ENCODE data around the gene PIK3CA.

The PIK3CA gene

GRCh38 chr3:179158336-179159039 is 10.3 kb downstream of the PIK3CA start:
- DNase-seq: no peak

- no peak for DNase-seq
Observed at GRCh38 chr3:179163503-179163902, 15.3 kb downstream of the PIK3CA start.

- no peak for DNase-seq
Observed at GRCh38 chr3:179164857-179165256, 16.7 kb downstream of the PIK3CA start.

GRCh38 chr3:179166561-179167201 is 18.5 kb downstream of the PIK3CA start:
- DNase-seq: no peak

- no peak for DNase-seq
Observed at GRCh38 chr3:179168918-179169317, 20.8 kb downstream of the PIK3CA start.

- DNase-seq: no peak
Observed at GRCh38 chr3:179172546-179172945, 24.4 kb downstream of the PIK3CA start.

GRCh38 chr3:179174316-179174715 is 26.2 kb downstream of the PIK3CA start:
- DNase-seq: no peak

GRCh38 chr3:179174898-179175297 is 26.7 kb downstream of the PIK3CA start:
- no peak for DNase-seq

- no peak for DNase-seq
Observed at GRCh38 chr3:179175358-179175757, 27.2 kb downstream of the PIK3CA start.

- no peak for DNase-seq
Observed at GRCh38 chr3:179177611-179178010, 29.5 kb downstream of the PIK3CA start.

GRCh38 chr3:179179256-179179655 is 31.1 kb downstream of the PIK3CA start:
- no peak for DNase-seq

- no peak for DNase-seq
Observed at GRCh38 chr3:179179979-179180759, 32.0 kb downstream of the PIK3CA start.

- no peak for DNase-seq
Observed at GRCh38 chr3:179181021-179181472, 32.9 kb downstream of the PIK3CA start.

GRCh38 chr3:179181993-179182551 is 33.9 kb downstream of the PIK3CA start:
- no peak for DNase-seq

GRCh38 chr3:179182902-179183301 is 34.7 kb downstream of the PIK3CA start:
- no peak for DNase-seq

- no peak for DNase-seq
Observed at GRCh38 chr3:179184826-179185225, 36.7 kb downstream of the PIK3CA start.

GRCh38 chr3:179186426-179186825 is 38.3 kb downstream of the PIK3CA start:
- no peak for DNase-seq

- DNase-seq: no peak
Observed at GRCh38 chr3:179189759-179190158, 41.6 kb downstream of the PIK3CA start.

- DNase-seq: no peak
Observed at GRCh38 chr3:179190581-179190980, 42.4 kb downstream of the PIK3CA start.

GRCh38 chr3:179192542-179192941 is 44.4 kb downstream of the PIK3CA start:
- no peak for DNase-seq

GRCh38 chr3:179194931-179195330 is 46.8 kb downstream of the PIK3CA start:
- DNase-seq: no peak

GRCh38 chr3:179196098-179196497 is 47.9 kb downstream of the PIK3CA start:
- no peak for DNase-seq

- DNase-seq: no peak
Observed at GRCh38 chr3:179196700-179197099, 48.5 kb downstream of the PIK3CA start.
